ENCODE data around the gene TBX4.
"Not testable (repeated sequence)": the region's sequence is repeated elsewhere in the genome, so short reads cannot be mapped to it uniquely, and the experiment has no call there.

Gene TBX4

GRCh38 chr17:61522088-61522487 lies 69.9 kb downstream of the TBX4 start:
- DNase-seq (ENCODE audit: low read depth): no peak
- H3K4me3 ChIP-seq (ENCODE audit: low read depth, low read length): no peak overlapping the region
- TF ChIP-seq CTCF (IDR thresholded peaks at IDR 0.05; ENCODE audit: insufficient read depth, low read depth, low read length, missing control alignments): no peak

GRCh38 chr17:61524319-61524718 lies 72.1 kb downstream of the TBX4 start:
- TF ChIP-seq CTCF (IDR thresholded peaks at IDR 0.05; ENCODE audit: insufficient read depth, low read depth, low read length, missing control alignments): no peak
- H3K4me3 ChIP-seq (ENCODE audit: low read depth, low read length): no peak overlapping the region
- no peak for DNase-seq (ENCODE audit: low read depth)

- H3K4me3 ChIP-seq (ENCODE audit: low read depth, low read length); DNase-seq (ENCODE audit: low read depth): not testable (repeated sequence)
Observed at GRCh38 chr17:61527441-61527840, 75.2 kb downstream of the TBX4 start.

- no peak overlapping the region for H3K4me3 ChIP-seq (ENCODE audit: low read depth, low read length)
- no peak for TF ChIP-seq CTCF (IDR thresholded peaks at IDR 0.05; ENCODE audit: insufficient read depth, low read depth, low read length, missing control alignments)
- DNase-seq (ENCODE audit: low read depth): no peak
Observed at GRCh38 chr17:61528171-61528570, 75.9 kb downstream of the TBX4 start.

GRCh38 chr17:61531223-61531622 lies 79.0 kb downstream of the TBX4 start:
- no peak for DNase-seq (ENCODE audit: low read depth)
- TF ChIP-seq CTCF (IDR thresholded peaks at IDR 0.05; ENCODE audit: insufficient read depth, low read depth, low read length, missing control alignments): no peak
- H3K4me3 ChIP-seq (ENCODE audit: low read depth, low read length): no peak overlapping the region

GRCh38 chr17:61532826-61533225 lies 80.6 kb downstream of the TBX4 start:
- no peak for DNase-seq (ENCODE audit: low read depth)
- no peak for TF ChIP-seq CTCF (IDR thresholded peaks at IDR 0.05; ENCODE audit: insufficient read depth, low read depth, low read length, missing control alignments)
- no peak overlapping the region for H3K4me3 ChIP-seq (ENCODE audit: low read depth, low read length)

GRCh38 chr17:61533797-61534196 lies 81.6 kb downstream of the TBX4 start:
- no peak for TF ChIP-seq CTCF (IDR thresholded peaks at IDR 0.05; ENCODE audit: insufficient read depth, low read depth, low read length, missing control alignments)
- H3K4me3 ChIP-seq (ENCODE audit: low read depth, low read length): no peak overlapping the region
- DNase-seq (ENCODE audit: low read depth): no peak

GRCh38 chr17:61534414-61534813 lies 82.2 kb downstream of the TBX4 start:
- no peak overlapping the region for H3K4me3 ChIP-seq (ENCODE audit: low read depth, low read length)
- TF ChIP-seq CTCF (IDR thresholded peaks at IDR 0.05; ENCODE audit: insufficient read depth, low read depth, low read length, missing control alignments): no peak
- no peak for DNase-seq (ENCODE audit: low read depth)

Data from GM12865 (cell line).